ENCODE data around the gene NUDT22.

DNA sequence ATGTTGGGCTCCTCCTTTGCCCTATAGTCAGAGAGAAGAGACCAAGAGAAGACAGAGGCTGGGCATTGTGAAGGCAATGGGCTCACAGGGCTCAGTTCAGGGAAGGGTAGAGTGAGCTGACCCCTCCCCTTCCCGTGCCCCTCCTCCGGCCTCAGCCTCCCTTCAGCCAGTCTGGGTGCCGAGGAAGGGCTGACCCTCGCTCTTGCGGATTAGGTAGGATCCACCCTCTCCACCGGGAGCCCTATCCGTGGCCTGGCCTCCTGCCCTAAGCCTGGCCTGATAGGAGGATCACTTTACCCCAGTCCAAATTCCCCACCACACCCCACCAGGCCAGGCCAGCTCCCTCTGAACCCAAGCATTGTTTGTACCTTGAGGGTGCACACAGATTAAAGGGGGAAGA lies 22.5 kb downstream of the NUDT22 start:
- TF ChIP-seq, protein P1, sequence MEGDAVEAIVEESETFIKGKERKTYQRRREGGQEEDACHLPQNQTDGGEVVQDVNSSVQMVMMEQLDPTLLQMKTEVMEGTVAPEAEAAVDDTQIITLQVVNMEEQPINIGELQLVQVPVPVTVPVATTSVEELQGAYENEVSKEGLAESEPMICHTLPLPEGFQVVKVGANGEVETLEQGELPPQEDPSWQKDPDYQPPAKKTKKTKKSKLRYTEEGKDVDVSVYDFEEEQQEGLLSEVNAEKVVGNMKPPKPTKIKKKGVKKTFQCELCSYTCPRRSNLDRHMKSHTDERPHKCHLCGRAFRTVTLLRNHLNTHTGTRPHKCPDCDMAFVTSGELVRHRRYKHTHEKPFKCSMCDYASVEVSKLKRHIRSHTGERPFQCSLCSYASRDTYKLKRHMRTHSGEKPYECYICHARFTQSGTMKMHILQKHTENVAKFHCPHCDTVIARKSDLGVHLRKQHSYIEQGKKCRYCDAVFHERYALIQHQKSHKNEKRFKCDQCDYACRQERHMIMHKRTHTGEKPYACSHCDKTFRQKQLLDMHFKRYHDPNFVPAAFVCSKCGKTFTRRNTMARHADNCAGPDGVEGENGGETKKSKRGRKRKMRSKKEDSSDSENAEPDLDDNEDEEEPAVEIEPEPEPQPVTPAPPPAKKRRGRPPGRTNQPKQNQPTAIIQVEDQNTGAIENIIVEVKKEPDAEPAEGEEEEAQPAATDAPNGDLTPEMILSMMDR (IDR thresholded peaks at IDR 0.05): no peak
- TF ChIP-seq EP300 (IDR thresholded peaks at IDR 0.05) (no peak), POLR2A (IDR thresholded peaks at IDR 0.05) (no peak)
